Fibroblast of lung (primary cell): Measurements from ENCODE around the gene CD36. TPM values are rescaled to one million over a fixed set of nuclear protein-coding genes. Genes with fewer than 3 reads are reported as not detected.

Source experiments
- DNase-seq, 2 donors: peaks; one replicate each; pipeline versions ENCODE4 v3.0.0 to v3.0.0-alpha.2; 2010; ENCODE audit warnings: low read depth in 2 of 2
- H2AFZ ChIP-seq: 2 replicates; pipeline ENCODE4 v1.5.1; 2012; ENCODE audit warnings: low read length, control low read depth, inconsistent platforms
- H3K27ac ChIP-seq: 2 replicates; pipeline ENCODE4 v1.5.1; 2011; ENCODE audit warnings: low read length, control low read depth; ENCODE audit not compliant: insufficient read depth
- H3K27me3 ChIP-seq: 2 replicates; pipeline ENCODE4 v1.5.1; 2011; ENCODE audit warnings: mild to moderate bottlenecking, low read length; ENCODE audit not compliant: control insufficient read depth, insufficient read depth
- H3K36me3 ChIP-seq: 2 replicates; pipeline ENCODE4 v1.5.1; 2011; ENCODE audit warnings: low read length; ENCODE audit not compliant: control insufficient read depth, insufficient read depth
- H3K4me1 ChIP-seq: 2 replicates; pipeline ENCODE4 v1.5.1; 2011; ENCODE audit warnings: low read length; ENCODE audit not compliant: control insufficient read depth, insufficient read depth; ENCODE audit errors: extremely low read depth
- H3K4me2 ChIP-seq: 2 replicates; pipeline ENCODE4 v1.5.1; 2011; ENCODE audit warnings: low read length, control low read depth; ENCODE audit not compliant: insufficient read depth; ENCODE audit errors: extremely low read depth
- H3K4me3 ChIP-seq, 4 experiments: fragments of 200-600 bp in 1 of 4; sonication (generic) in 1 of 4; replicated peaks in 1 of 4; 2 replicates each; pipeline ENCODE4 v1.5.1; 2011 to 2016; ENCODE audit warnings: low read length in 4 of 4, low read depth in 3 of 4, mild to moderate bottlenecking in 3 of 4, control low read depth in 2 of 4, inconsistent platforms in 1 of 4, mixed read lengths in 1 of 4; ENCODE audit not compliant: insufficient read depth in 1 of 4; ENCODE audit errors: control extremely low read depth in 1 of 4
- H3K79me2 ChIP-seq: 2 replicates; pipeline ENCODE4 v1.5.1; 2012; ENCODE audit warnings: mild to moderate bottlenecking, low read length, inconsistent platforms; ENCODE audit not compliant: control insufficient read depth, insufficient read depth
- H3K9ac ChIP-seq: 2 replicates; pipeline ENCODE4 v1.5.1; 2011; ENCODE audit warnings: mild to moderate bottlenecking, low read length, control low read depth; ENCODE audit not compliant: insufficient read depth
- H3K9me3 ChIP-seq: 2 replicates; pipeline ENCODE4 v1.5.1; 2012; ENCODE audit warnings: low read depth, low read length; ENCODE audit not compliant: control insufficient read depth, insufficient read depth
- H4K20me1 ChIP-seq: 2 replicates; pipeline ENCODE4 v1.5.1; 2011; ENCODE audit warnings: low read length; ENCODE audit not compliant: control insufficient read depth, insufficient read depth; ENCODE audit errors: extremely low read depth
- CTCF ChIP-seq, 2 donors: IDR thresholded peaks in 1 of 2; conservative IDR thresholded peaks in 1 of 2; 1 replicate in 1 of 2; 2 replicates in 1 of 2; pipeline ENCODE4 v1.5.1; 2011 to 2012; ENCODE audit warnings: low read length in 2 of 2, control low read depth in 1 of 2, inconsistent platforms in 1 of 2, low read depth in 1 of 2, mild to moderate bottlenecking in 1 of 2
- EZH2 ChIP-seq: IDR thresholded peaks from 2 replicates; pipeline ENCODE4 v1.5.1; 2012; ENCODE audit warnings: low read length, control low read depth, mild to moderate bottlenecking; ENCODE audit errors: missing control alignments
- polyA plus RNA-seq, 2 donors: library from polyadenylated mRNA; depleted of rRNA in 1 of 2; stranded (reverse) in 1 of 2; unstranded in 1 of 2; fragments of >200 nt; gene quantifications; 2 replicates each; pipeline ENCODE4 v1.2.1, GENCODE V29; 2011 to 2012; ENCODE audit warnings: missing spikeins in 1 of 2
- total RNA-seq: library from RNA; depleted of rRNA; stranded (reverse); fragments of >200 nt; gene quantifications from 2 replicates; pipeline ENCODE4 v1.2.1, GENCODE V29; 2014

The CD36 gene
- total and polyA plus RNA-seq, 2 donors (not counting 1 experiment from before 2014, with no cell fraction given), result 41.0 to 102 TPM

GRCh38 chr7:80630608-80631405 is 7.6 kb upstream of the CD36 start:
- no peak overlapping the region for H3K27ac ChIP-seq
- TF ChIP-seq CTCF (conservative IDR thresholded peaks at IDR 0.05 in 1 of 2, IDR thresholded peaks at IDR 0.05 in 1 of 2; ENCODE audit: low read depth in 1 of 2, low read length in 2 of 2) (no peak), EZH2 (no peak)

GRCh38 chr7:80631421-80631820 is 7.0 kb upstream of the CD36 start:
- Histone ChIP-seq H2AFZ (no peak overlapping the region), H3K36me3 (no peaks in the 10 kb centered on the region)

More at GRCh38 chr7:80630608-80631405, 7.6 kb upstream of the CD36 start:
- Histone ChIP-seq H3K79me2 (no peaks in the 10 kb centered on the region), H3K4me2 (no peak overlapping the region), H3K9me3 (no peaks in the 10 kb centered on the region), H3K36me3 (no peaks in the 10 kb centered on the region), H4K20me1 (no peaks in the 10 kb centered on the region), H3K4me1 (peaks cover 15% of the 10 kb centered on the region), H3K27me3 (no peaks in the 10 kb centered on the region), H2AFZ (peak overlapping the region; percentile 48), H3K9ac (no peak overlapping the region), H3K4me3 (no peak overlapping the region)
- DNase-seq, result peak; percentile 12 to 89

GRCh38 chr7:80632139-80632538 is 6.3 kb upstream of the CD36 start:
- Histone ChIP-seq H3K79me2 (no peaks in the 10 kb centered on the region), H3K9me3 (no peaks in the 10 kb centered on the region), H4K20me1 (no peaks in the 10 kb centered on the region), H3K36me3 (no peaks in the 10 kb centered on the region), H3K27ac (no peak overlapping the region), H3K4me2 (no peak overlapping the region), H3K4me1 (peaks cover 22% of the 10 kb centered on the region), H2AFZ (no peak overlapping the region), H3K27me3 (no peaks in the 10 kb centered on the region), H3K4me3 (no peak overlapping the region), H3K9ac (no peak overlapping the region)
- peak in 1 of 2 donors; percentile 26 for DNase-seq
- no peak for TF ChIP-seq EZH2
- TF ChIP-seq CTCF (conservative IDR thresholded peaks at IDR 0.05 in 1 of 2, IDR thresholded peaks at IDR 0.05 in 1 of 2; ENCODE audit: low read depth in 1 of 2, low read length in 2 of 2), result no peak

More at GRCh38 chr7:80631421-80631820, 7.0 kb upstream of the CD36 start:
- H3K4me1 ChIP-seq, result peaks cover 18% of the 10 kb centered on the region
- H3K27ac ChIP-seq, result no peak overlapping the region
- H3K9ac ChIP-seq, result no peak overlapping the region
- no peak overlapping the region for H3K4me2 ChIP-seq
- no peak for DNase-seq
- no peaks in the 10 kb centered on the region for H4K20me1 ChIP-seq
- H3K9me3 ChIP-seq, result no peaks in the 10 kb centered on the region
- no peaks in the 10 kb centered on the region for H3K27me3 ChIP-seq
- no peak overlapping the region for H3K4me3 ChIP-seq
- TF ChIP-seq CTCF (conservative IDR thresholded peaks at IDR 0.05 in 1 of 2, IDR thresholded peaks at IDR 0.05 in 1 of 2; ENCODE audit: low read depth in 1 of 2, low read length in 2 of 2) (no peak), EZH2 (no peak)
- H3K79me2 ChIP-seq, result no peaks in the 10 kb centered on the region
